ENCODE measurements around the gene BCR.

DNA sequence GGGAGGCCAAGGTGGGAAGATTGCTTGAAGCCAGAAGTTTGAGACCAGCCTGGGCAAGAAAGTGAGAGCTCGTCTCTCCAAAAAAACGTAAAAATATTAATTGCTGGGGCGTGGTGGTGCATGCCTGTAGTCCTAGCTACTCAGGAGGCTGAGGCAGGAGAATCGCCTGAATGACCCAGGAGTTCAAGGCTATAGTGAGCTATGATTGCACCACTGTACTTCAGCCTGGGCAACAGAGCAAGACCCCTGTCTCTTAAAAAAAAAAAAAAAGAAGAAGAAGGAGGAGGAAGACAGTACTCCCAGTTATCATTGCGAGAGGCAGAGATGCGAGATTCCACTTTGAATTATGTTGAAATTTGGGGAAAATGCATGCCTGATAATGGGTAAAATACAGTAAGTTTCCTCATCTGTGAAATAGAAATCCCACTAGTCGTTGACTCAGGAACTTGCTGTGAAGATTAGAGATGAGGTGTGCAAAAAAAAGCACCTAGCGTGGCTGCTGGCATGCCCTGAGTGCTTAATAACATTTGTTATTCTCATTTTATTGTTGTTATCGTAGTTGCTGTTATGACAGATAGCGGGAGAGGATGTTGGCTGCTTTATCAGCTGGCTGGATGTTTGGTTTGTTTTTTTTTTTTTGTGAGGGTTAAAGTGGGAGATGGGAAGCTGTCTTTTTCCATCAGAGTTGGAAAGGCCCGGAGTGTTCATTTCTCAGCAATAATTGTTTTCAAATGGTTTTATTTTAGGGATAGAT lies 33.4 kb downstream of the BCR start:
- TF ChIP-seq CTCF (IDR thresholded peaks at IDR 0.05) (no peak), EP300 (IDR thresholded peaks at IDR 0.05; ENCODE audit: low read depth) (no peak), POLR2AphosphoS5 (IDR thresholded peaks at IDR 0.05) (no peak)

All from transverse colon (tissue), 4 donors.